ENCODE data around the gene PNMA6F.

GRCh38 chrX:153297376-153297775 is 24.2 kb downstream of the PNMA6F start:
- TF ChIP-seq FOXA1 (IDR thresholded peaks at IDR 0.05) (no peak), TARDBP (IDR thresholded peaks at IDR 0.05) (no peak), BHLHE40 (IDR thresholded peaks at IDR 0.05; ENCODE audit: borderline replicate concordance) (no peak), FOXM1 (IDR thresholded peaks at IDR 0.05; ENCODE audit: borderline replicate concordance) (no peak), CTBP1 (IDR thresholded peaks at IDR 0.05; ENCODE audit: borderline replicate concordance) (no peak), NFRKB (IDR thresholded peaks at IDR 0.05) (no peak), ARNT (IDR thresholded peaks at IDR 0.05) (no peak), SP1 (IDR thresholded peaks at IDR 0.05) (no peak), PKNOX1 (IDR thresholded peaks at IDR 0.05) (no peak)

Data from HEK293T (cell line).